Measurements from ENCODE around the gene CTXN1.
"Not testable (repeated sequence)": the region's sequence is repeated elsewhere in the genome, so short reads cannot be mapped to it uniquely, and the experiment has no call there.

The CTXN1 gene

DNA sequence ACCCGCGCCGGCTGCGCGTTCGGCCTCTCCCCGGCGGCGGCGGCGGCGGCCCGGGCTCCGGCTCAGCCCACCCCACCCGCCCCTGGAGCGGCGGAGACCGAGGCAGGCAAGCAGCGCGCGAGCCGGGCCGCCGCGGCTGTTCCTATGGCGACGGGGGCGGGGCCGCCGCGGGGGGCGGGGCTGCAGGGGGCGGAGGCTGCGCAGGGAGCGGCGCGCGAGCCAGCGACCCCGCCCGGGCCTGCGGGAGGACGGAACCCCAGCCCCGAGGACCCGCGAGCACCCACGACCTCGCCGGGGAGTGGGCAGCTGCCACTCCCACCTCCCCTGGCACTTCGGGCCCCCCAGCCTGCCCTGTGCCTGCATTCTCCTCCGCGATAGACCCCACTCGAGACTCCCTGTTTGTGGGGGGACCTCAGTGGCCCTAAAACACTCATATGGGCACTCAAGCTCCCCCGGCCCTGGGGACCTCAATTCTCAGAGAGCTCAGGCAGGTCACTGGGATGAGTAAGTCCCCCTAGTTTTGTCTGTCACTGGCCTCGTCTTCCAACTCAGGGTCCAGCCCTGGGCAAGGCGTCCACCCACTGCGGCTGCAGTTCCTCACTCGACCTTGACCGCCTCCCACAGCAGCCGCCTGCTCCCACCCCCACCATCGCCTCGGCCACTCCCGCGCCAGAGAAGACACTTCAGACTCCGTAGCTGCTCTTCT is at the start of gene CTXN1:
Gene CTXN1 (minus strand): TSS at position 115 of the 706 bp plus-strand sequence. CDS start 597 bp downstream, outside the sequence.
- peak in 1 of 2 experiments; percentile 65 for DNase-seq

DNA sequence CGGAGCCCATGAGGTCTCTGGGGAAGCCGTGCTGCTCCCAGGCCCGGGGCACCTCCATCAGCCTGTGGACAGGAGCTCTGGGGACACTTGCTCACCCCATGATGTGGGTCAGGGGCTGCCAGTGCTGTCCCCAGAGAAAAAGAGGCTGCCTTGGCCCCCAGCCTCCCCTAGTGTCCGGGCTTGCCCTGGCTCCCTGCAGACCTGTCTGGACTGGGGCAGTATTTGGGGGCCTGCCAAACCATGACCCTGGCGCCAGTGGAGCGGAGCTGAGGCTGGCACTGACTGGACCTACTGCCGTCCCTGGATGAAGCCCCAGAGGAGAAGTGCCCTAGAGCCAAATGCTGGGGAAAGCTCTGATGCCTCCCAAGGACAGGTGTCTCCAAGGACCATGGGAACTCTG is 49.1 kb upstream of the CTXN1 start:
- DNase-seq, result no peak

DNA sequence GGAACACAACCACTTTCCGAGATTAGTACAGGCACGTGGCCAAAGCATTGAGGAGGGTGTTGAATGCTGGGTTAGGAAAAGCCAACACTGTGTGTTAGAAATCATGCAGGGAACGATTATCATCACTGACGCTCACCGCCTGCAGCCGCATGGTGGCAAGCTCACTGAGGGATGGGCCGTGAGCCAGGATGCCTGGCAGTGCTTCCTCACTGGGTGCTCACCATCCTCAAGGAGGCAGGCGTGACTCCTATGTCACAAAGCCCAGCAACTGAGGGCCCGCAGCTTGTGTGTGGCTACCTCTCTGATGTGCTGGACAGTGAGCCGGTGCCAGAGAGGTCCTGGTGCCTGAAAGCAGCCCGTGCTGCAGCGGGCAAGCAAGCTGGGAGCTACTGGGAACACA is 47.9 kb upstream of the CTXN1 start:
- DNase-seq, result no peak

DNA sequence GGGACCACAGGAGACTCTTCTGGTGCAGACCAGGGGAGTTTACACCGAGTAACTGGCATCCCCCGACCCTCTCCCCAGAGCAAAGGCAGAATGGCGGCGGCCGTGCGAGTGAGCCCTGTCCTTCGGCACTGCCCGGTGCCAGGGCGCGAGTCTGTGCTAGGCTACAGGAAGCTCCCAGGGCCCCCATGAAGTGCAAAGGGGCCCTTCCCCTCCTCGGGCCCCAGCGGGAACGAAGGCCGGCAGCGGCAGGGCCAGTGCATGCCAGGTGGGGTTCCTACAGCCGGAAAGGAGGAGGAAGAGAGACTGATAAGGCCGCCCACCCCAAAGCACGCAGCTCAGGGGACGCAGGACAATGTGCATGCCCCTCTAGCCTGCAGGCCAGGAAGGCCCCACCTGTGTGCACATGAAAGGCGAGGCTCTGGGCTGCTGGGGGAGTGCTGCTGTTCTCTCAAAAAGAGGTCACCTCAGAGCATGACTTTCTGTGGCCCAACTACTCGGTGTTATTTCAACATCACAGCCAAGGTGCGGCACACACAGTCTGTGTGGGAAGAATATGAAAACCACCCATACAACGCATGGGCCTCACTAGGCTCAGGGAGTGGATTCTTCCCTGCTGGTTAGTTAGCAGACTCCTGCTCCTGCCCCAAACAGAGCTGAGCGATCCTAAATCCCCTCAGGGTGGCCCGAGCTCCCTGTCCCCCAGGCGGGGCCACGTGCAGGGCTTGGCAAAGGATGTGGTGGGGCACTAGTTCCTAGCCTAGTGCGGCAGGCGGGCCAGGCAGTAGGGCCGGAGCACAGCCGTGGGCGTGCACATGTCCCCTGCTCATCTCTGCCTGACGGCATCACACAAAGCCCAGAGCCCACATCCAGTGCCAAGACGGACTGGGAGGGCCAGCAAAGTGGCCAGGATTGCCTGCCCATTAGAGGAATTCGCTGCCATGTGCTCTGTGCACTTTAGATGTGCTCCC is 45.9 kb upstream of the CTXN1 start:
- no peak for DNase-seq

DNA sequence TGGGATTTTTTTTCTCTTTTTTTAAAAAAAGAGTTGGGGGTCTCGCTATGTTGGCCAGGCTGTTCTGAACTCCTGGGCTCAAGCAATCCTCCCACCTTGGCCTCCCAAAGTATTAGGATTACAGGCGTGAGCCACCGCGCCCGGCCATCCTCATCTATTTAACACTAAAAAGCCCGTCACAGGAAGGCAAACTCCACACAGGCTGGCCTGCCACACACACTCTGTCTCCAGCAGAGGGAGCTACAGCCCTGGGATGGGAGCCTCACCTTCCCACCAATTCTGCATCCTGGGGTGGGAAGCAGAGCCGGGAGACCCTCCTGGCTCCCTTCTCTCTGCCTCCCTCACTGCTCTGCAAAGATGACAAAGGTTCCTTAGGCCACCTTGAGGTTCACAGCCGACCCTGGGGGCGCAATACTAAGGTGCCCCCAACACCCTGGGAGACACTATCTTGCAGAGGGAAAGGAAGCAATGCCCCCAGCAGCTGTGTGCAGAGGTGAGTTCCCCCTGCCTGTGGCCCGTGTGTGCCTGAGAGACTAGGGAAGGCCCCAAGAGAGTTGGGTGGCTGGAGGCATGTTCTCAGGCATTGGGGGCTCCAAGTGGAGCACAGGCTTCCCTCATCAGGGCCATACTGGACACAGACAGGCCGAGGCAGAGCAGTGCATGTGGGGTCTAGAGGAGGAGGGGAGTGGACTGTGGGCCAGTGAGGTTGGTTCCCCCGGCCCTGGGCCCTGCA is 44.9 kb upstream of the CTXN1 start:
- DNase-seq, result peak in 1 of 2 experiments; percentile 43

DNA sequence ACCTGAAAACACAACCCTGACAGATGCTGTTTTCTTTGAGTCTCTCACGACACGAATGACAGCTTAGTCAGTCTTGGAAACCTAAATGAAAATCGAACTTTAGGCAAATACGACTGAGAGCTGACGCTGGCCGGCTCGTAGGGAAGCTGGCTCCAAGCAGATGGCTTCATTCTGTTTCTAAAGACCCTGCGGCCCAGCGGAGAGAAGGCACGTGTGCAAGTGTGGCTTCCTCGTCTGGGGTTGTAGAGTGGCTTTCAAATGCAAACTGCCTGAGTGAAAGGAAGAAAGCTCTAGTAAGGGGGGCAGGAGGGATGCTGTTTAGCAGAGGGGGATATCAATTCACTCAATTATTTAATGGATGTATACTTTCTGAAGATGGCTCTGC is 43.6 kb upstream of the CTXN1 start:
- no peak for DNase-seq

DNA sequence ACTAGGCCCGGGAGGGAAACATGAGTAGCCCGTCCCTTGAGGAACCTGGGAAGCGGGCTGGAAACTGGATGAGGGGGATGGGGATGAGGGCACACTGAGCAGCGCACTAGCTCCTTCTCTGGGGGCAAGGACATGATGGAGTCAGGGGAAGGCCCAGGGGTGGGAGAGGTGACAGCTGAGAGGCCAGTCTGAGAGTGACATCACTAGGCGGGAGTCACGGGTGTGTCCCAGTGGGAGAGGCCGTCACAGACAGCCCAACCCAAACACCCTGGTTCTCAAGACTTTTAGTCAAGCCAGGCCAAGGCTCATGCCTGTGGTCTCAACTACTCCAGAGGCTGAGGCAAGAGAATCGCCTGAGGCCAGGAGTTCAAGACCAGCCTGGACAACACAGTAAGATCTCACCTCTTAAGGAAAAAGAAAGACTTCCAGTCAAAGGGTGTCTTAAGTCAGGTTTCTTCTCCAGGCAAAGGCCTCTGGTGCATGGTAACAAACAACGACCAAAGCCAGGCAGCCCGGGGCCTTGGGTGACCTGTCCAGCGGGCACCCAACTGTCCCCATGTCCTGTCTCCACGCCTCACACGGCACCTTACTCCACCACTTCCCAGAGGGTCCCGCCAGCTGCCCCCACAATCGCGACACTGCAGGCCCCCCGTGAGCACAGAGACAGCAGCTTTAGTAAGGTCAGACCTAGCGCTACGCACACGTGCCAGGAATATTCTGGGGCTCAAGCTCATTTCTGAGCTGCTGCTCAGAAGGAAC is 43.0 kb upstream of the CTXN1 start:
- no peak for DNase-seq

DNA sequence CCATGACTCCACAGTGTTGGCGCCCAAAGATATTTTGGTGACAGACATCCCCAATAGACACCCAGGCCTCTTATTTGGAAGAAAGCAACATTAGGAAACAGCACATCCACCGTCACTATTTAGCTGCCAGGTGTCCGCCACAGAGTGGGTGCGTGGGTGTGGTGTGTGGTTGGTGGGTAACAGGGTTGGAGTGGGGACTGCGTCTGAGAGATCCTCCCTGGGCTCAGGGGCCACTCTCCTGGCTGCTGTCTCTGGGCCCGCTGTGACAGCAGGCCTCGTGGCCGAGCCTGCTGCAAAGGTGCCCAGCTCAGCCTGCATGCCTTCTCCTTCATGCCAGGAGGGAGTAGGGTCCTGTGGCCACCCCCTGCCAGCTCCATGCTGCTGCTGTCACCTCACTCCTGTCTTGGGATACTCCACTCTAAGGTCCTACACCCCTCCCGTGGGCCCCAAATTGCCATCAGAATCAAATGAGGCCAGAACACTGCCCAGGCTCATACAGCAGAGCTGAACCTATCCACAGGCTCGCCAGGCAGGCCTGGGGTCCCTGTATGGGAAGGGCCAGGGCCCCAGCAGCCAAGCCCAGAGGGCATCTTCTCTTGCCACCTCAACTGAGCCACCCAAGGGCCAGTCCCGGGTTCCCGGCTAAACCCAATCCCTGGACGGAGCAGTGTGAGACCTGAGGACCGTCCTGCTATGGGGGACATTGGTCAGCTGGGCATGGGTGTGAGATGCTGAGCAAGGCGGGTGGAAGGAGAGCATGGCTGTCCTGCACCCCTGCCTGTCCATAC is 42.3 kb upstream of the CTXN1 start:
- DNase-seq, result no peak

DNA sequence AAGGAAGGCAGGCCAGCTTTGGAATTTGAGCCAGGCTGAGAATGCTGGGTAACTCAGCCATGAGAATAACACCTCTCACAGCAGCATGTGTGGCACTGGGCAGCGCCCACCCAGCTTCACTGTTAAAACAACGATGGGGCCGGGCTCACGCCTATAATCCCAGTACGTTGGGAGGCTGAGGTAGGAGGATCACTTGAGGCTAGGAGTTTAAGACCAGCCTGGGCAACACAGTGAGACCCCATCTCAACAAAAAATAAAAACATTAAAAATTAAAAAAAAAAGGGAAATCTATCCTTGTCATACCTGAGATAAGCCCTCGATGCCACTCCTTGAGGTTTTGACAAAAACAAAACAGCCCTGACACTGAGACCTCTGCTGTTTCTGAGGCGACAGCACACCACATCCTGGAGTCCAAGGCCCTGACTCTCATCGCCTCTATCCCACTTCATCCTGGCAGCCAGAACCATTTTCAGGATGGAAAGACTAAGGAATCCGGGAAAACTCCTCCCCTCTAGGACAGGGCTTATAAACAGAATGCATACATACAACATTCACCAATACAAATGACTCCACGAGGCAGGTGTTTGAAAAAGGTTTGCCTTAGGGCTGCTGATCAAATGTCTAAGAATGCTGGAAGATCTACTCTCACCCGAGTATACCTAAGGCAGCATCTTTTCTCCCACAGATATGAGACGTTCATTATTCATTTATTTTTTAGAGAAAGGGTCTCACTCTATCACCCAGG is 40.2 kb upstream of the CTXN1 start:
- DNase-seq, result no peak

DNA sequence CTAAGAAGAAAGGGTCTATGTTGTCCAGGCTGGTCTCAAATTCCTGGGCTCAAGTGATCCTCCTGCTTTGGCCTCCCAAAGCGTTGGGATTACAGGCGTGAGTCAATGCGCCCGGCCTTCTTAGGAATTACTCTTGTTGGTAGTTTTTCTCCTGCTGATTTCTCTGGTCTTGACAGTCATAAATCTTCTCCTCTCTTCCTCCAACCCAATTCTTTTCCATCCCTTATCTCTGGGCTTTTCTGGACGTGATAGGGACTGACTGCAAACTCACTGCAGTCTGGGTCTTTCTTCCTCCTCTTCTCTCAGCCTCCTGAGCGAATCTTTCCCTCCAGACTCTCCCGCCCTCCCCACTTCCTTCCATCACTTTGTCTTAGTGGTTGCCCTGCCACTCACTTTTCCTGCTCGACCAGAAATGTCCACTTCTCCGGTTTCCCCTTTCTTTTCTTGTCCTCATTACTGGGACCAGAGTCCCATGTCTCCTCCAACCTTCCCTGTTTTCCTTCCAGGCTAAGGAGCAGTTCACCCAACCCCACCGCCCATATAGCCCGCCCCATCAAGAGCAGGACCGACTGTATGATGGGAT is 39.4 kb upstream of the CTXN1 start:
- no peak for DNase-seq

DNA sequence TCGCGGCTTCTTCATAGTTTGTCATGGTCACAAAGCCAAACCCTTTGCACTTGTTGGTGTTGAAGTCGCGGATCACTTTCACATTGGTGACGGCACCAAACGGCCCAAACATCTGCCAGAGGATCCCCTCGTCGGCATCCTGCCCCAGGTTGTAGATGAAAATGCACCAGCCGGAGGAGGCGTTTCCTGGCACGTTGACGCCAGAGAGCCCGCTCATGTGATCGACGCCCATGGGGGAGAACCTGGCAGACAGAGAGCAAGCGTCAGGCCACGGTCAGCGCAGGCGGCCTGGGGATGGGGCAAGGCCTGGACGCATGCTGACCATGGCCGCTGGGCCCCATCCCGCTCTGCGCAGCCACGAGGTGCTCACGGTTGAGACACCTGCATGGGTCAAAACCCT is 37.6 kb upstream of the CTXN1 start:
- DNase-seq, result no peak

DNA sequence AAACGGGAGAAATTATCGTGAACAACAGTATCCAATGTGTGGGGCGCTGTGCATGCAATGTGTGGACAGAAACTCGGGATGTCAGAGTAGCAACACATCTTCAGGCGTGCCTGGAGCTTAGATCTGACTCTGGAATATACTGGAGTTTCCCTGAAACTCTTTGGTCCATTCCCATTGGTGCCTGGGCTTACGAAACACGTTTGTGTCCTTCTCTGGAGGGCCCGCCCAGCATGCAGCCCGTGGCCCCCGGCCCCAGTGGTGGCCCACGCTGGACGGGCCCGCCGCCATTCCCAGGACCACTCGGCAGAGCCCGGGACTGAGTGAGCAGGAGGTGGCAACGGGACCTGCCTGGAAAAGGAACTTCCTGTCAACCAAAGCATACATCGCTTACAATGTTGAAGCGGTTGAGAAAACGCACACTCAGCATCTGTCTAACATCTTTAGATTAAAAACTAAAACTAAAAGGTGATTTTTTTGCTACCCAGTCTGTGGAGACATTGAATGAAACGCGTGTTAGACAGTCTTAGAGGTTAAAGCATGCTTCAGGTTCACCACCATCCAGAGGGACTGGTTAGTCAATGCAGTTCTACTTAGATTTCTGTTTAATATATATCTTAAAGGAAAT is 36.8 kb upstream of the CTXN1 start:
- no peak for DNase-seq

DNA sequence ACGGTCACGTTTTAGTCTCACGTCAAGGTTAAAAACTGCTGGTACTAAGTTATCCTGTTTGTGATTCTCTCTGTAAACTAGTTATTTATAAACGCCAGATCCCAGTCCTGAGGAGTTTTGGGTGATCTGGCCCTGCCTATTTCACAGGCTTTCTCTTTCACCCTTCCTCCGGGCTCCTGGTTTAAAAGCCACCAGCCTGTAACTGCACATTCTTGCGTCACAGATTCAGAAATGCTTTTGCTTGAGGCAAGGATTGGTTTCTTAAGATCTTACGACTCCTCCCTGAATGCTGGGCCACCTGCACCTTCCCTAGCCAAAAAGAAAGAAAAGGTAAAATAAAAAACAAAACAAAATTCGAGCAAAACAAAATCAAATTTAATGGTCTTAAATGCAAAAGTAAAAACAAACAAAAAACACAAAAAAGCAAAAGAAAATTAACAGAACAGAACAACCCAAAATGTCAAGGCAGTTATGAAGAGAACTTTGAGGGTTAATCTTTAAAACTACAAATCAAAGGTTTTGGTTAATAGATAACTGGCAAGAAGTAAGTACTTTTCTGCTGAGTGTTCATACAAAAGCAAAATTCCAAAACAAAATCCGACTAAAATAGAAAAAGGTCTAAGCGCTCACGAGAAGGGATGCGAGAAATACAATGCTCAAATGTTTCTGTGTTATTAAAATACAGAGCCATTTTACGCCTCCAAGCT is 36.1 kb upstream of the CTXN1 start:
- no peak for DNase-seq

DNA sequence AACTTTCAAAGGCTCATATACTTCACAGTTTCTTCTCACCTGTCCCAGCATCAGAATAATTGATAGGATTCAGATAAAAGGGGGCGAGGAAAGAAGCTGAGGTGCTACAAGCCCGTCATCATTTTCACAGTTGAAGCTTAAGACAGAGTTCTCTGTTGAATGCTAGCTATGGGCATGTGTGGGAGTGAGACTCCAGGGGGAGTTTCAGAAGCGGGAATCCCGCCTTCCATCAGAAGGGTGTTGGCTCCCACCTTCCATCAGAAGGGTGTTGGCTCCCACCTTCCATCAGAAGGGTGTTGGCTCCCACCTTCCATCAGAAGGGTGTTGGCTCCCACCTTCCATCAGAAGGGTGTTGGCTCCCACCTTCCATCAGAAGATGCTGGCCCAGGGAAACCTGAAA is 35.1 kb upstream of the CTXN1 start:
- not testable (repeated sequence) for DNase-seq

DNA sequence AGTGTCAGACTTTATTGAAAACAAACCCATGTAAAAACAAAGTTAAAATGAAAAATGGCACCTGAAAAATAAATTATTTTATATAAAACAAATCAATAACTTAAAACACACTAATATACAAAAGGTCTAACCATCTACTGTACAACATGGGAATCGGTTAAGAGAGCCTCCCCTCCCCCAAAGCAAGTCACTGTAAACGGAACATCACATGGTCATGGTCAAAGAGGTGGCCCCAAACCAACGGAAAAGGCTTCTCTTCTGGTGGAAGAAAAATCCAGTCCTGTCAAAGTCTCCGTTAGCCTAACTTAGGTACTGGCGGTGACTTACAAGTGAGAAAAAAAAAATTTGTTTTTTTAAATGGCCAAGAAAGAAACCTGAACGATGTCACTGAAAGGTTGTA is 33.3 kb upstream of the CTXN1 start:
- DNase-seq, result no peak

DNA sequence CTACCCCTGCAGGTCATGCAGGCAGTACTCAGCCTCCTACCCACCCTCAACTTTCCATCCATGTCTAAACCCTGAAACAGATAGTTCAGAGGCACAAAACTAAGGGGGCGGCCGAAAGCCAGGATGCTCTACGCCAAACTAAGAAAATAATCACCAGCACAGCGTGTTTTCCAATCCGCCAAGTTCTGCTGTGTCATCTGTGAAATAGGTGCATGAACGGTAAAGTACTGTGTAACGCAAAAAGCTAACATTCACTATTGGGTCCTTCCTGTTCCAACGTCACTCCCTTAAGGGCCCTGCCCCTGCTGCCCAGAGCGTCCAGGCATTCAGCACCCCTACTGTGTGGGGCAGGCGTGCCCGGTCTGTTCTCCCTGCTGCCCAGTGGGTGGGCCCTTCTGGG is 29.8 kb upstream of the CTXN1 start:
- no peak for DNase-seq

DNA sequence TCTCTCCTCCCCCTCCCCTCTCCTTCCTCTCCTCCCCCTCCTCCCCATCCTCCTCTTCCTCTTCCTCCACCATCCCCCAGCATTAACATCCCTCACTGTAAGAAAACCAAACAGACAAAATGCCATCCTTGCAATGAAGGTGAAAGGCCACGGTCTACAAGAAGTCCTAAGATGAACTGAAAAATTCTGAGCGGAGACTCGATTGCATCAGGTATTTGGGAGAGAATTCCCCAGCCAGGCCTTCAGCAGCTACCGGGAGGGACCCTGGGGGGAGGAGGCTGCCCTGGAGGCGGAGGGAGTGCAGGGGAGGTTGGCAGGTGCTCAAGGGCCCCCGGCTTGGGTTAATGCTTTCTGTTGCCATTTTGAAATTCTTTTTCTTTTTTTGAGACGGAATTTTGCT is 27.6 kb upstream of the CTXN1 start:
- no peak for DNase-seq

DNA sequence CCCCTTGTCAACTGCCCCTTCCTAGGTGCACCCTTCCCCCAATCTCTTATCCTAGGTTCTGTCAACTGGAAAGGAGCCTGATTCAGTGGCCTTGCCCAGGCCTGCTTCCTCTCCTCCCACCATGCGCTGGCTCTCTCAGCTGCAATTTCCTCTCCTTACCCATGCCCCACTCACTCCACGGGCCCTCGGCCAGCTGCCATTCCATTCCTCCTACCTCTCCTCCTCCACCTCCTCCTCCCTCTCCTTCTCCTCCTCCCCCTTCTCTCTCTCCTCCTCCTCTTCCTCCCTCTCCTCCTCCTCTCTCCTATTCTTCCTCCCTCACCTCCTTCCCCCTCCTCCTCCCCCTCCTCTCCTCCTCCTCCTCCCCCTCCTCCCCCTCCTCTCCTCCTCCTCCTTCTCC is 27.1 kb upstream of the CTXN1 start:
- DNase-seq, result no peak

DNA sequence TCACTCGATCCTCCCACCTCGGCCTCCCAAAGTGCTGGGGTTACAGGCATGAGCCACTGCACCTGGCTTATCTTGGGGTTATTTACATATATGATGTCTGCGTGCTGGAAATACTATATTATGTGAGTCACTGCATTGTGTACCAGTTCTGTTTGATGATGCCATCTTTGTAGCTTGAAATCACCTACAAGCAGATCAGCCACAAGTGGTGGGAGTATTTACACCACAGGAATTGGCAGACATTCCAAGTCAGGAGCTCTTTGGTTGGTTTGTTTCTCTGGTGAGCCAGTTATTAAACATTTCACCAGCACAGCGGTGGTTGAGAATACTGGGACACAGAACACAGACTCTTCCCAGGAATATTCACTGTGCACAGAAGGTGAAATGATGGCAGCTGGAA is 22.0 kb upstream of the CTXN1 start:
- DNase-seq, result no peak

All from NCI-H526 (cell line).